ENCODE data around the gene GNB4.

GRCh38 chr3:179474480-179474879 lies 23.2 kb upstream of the GNB4 start:
- no peak for TF ChIP-seq CTCF (conservative IDR thresholded peaks at IDR 0.05; ENCODE audit: low read length)
- no peak for TF ChIP-seq EZH2phosphoT487 (IDR thresholded peaks at IDR 0.05; ENCODE audit: borderline replicate concordance)

Data from Loucy (cell line).